ENCODE data around the gene PLXNA2.

Gene PLXNA2

GRCh38 chr1:208068407-208068806 lies 175.8 kb downstream of the PLXNA2 start:
- TF ChIP-seq CTCF (IDR thresholded peaks at IDR 0.05; ENCODE audit: insufficient read depth, missing control alignments): no peak
- FAIRE-seq (no peak), DNase-seq (ENCODE audit: insufficient read length, low spot score) (no peak)

GRCh38 chr1:208066583-208066982 lies 177.6 kb downstream of the PLXNA2 start:
- no peak for FAIRE-seq
- no peak for DNase-seq (ENCODE audit: insufficient read length, low spot score)
- TF ChIP-seq CTCF (IDR thresholded peaks at IDR 0.05; ENCODE audit: insufficient read depth, missing control alignments): no peak

GRCh38 chr1:208065862-208066261 lies 178.3 kb downstream of the PLXNA2 start:
- DNase-seq (ENCODE audit: insufficient read length, low spot score) (no peak), FAIRE-seq (no peak)
- TF ChIP-seq CTCF (IDR thresholded peaks at IDR 0.05; ENCODE audit: insufficient read depth, missing control alignments): no peak

- FAIRE-seq (no peak), DNase-seq (ENCODE audit: insufficient read length, low spot score) (no peak)
- no peak for TF ChIP-seq CTCF (IDR thresholded peaks at IDR 0.05; ENCODE audit: insufficient read depth, missing control alignments)
Measured at GRCh38 chr1:208061632-208062031, 182.6 kb downstream of the PLXNA2 start.

- FAIRE-seq (no peak), DNase-seq (ENCODE audit: insufficient read length, low spot score) (no peak)
- no peak for TF ChIP-seq CTCF (IDR thresholded peaks at IDR 0.05; ENCODE audit: insufficient read depth, missing control alignments)
Measured at GRCh38 chr1:208061118-208061517, 183.1 kb downstream of the PLXNA2 start.

- TF ChIP-seq CTCF (IDR thresholded peaks at IDR 0.05; ENCODE audit: insufficient read depth, missing control alignments): no peak
- DNase-seq (ENCODE audit: insufficient read length, low spot score) (no peak), FAIRE-seq (no peak)
Measured at GRCh38 chr1:208060215-208060869, 183.8 kb downstream of the PLXNA2 start.

GRCh38 chr1:208059409-208060001 lies 184.7 kb downstream of the PLXNA2 start:
- TF ChIP-seq CTCF (IDR thresholded peaks at IDR 0.05; ENCODE audit: insufficient read depth, missing control alignments): no peak
- FAIRE-seq (no peak), DNase-seq (ENCODE audit: insufficient read length, low spot score) (no peak)
